GM12891 (cell line): ENCODE measurements around the gene ZSWIM5.

ENCODE experiments used
- POLR2A ChIP-seq: IDR thresholded peaks from 2 replicates; pipeline ENCODE4 v1.6.1; 2011; ENCODE audit warnings: low read depth, low read length, control low read depth
- POLR2AphosphoS5 ChIP-seq: IDR thresholded peaks from 2 replicates; pipeline ENCODE4 v1.6.1; 2011; ENCODE audit warnings: low read depth, low read length, control low read depth
- SPI1 ChIP-seq: IDR thresholded peaks from 2 replicates; pipeline ENCODE4 v1.6.1; 2011; ENCODE audit warnings: low read depth, low read length, control low read depth

DNA sequence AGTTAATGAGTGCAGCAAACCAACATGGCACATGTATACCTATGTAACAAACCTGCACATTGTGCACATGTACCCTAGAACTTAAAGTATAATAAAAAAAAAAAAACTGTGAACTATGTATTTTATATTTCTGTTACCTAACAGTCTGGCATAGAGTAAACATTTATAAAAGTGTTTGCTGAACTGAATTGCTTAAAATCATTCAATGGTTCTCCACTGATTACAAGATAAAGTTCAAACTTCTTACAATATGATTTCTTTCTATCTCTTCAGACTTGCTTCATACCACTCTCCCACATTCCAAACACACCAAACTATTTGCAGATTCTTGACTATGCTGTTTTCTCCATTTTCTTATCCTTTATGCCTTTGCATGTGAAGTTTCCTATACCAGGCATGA lies 104.5 kb downstream of the ZSWIM5 start:
- TF ChIP-seq SPI1 (no peak), POLR2A (no peak), POLR2AphosphoS5 (no peak)
